ENCODE results near the gene PGC. TPM values are rescaled to one million over a fixed set of nuclear protein-coding genes. Genes with fewer than 3 reads are reported as not detected.

Gene PGC
- total RNA-seq, 1 experiment from 2014 or later, result not detected

DNA sequence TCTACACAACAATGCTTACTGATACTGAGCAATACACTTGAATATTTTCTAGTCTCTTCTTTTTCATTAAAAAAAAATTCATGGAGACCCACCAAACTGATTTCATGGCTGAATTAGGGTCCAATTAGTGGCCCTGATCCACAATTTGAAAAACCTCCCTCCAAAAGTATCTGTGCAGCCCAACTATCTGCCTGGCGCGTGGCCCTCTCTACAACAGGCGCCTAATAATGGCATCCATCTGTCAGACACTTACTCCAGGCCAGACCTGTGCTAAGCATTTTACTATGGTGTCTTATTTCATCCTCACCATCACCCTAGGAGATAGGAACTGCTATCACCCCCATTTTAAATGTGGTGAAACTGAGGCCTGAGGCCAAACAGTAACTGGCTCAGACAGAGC lies 25.8 kb downstream of the PGC start:
- Histone ChIP-seq H3K4me3 (ENCODE audit: insufficient read depth, low read depth, low read length) (no peak overlapping the region), H3K27me3 (ENCODE audit: control insufficient read depth, insufficient read depth, low read length) (no peaks in the 10 kb centered on the region; the same call in 1 of the 2 replicates), H3K36me3 (replicated peaks; ENCODE audit: control insufficient read depth, insufficient read depth, low read length) (no peaks in the 10 kb centered on the region)
- no peak for DNase-seq

DNA sequence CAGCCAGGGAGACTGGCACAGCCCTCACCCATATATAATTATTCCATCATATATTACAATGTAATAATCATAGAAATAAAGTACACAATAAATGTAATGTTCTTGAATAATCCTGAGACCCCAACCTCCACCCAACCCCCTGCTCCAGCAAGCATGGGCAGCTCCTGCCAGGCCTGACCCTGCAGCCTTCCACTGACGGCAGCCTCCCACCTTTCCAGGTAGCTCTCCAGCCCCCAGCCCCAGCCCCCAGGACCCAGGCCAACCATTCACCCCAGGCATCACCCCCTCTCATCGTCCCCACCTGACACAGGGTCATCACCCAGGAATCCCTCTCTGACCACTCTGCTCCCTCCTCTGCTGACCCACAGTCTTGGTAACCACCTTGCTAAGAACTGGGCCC lies 26.4 kb downstream of the PGC start:
- Histone ChIP-seq H3K36me3 (replicated peaks; ENCODE audit: control insufficient read depth, insufficient read depth, low read length) (no peaks in the 10 kb centered on the region), H3K27me3 (ENCODE audit: control insufficient read depth, insufficient read depth, low read length) (no peaks in the 10 kb centered on the region; the same call in 1 of the 2 replicates), H3K4me3 (ENCODE audit: insufficient read depth, low read depth, low read length) (no peak overlapping the region)
- no peak for DNase-seq

DNA sequence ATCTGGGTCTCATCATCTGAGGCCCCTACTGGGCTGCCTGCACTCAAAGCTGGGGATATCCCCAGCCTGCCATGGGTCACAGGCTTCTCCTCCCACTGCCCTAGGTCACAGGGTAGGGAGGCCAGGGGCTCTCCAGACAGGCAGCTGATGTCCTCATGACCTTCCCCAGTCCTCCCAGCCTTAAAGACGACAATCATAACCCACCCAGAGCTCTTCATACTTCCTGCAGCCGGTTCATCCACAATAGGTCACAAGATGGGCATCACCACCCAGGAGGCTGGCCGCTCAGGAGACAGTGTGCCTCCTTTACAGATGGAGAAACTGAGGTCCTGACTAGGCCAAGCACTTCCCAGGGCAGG lies 27.0 kb downstream of the PGC start:
- H3K27me3 ChIP-seq (ENCODE audit: control insufficient read depth, insufficient read depth, low read length), result no peaks in the 10 kb centered on the region; the same call in 1 of the 2 replicates
- no peak overlapping the region for H3K4me3 ChIP-seq (ENCODE audit: insufficient read depth, low read depth, low read length)
- no peaks in the 10 kb centered on the region for H3K36me3 ChIP-seq (replicated peaks; ENCODE audit: control insufficient read depth, insufficient read depth, low read length)
- no peak for DNase-seq

DNA sequence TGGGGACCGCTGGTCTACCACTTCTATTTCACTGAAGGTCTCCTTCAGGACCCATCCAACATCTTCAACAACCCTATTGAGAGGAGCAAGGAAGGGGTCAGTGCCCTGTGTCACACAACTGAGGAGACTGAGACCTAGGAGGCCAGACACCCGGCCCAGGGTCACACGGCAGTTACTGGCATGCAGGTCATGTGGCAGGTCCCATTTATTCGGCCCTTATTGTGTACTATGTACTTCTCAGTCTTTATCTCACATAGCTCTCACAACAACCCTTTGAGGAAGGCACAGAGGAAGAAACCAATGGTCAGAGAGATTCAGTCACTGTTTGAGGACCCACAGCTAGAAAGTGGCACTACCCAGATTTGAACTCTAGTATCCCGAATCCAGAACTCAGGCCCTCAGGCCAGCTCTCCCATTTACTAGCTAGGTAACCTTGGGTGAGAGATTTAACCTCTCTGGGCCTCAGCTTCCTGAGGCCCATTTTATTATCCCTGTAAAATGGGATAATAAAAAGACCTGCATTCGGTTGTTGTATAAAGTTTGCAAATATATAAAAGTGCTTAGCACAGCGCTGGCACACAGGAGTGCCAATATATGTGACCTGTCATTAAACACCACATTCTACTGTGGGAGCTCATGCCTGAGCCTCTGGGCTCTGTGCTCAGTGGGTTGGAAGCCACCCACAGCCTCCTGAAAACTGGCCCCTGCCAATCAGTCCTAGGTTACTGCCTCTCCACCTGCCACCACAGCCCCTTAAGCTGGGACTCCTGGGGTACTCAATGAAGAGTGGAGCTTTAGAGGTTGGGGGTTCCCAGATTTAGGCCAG lies 27.5 kb downstream of the PGC start:
- no peaks in the 10 kb centered on the region for H3K36me3 ChIP-seq (replicated peaks; ENCODE audit: control insufficient read depth, insufficient read depth, low read length)
- no peak for DNase-seq
- H3K27me3 ChIP-seq (ENCODE audit: control insufficient read depth, insufficient read depth, low read length), result no peaks in the 10 kb centered on the region; the same call in 1 of the 2 replicates
- no peak overlapping the region for H3K4me3 ChIP-seq (ENCODE audit: insufficient read depth, low read depth, low read length)

DNA sequence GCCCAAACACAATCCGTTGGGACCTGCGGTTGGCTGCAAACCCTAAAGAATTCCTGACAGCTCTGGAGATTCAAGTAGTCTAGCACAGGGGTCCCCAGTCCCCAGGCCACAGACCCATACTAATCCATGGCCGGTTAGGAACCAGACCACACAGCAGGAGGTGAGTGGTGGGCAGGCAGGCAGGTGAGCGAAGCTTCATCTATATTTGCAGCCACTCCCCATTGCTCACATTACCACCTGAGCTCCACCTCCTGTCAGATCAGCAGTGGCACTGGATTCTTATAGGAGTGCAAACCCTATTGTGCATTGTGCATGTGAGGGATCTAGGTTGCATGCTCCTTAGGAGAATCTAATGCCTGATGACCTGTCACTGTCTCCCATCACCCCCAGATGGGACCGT lies 28.4 kb downstream of the PGC start:
- no peaks in the 10 kb centered on the region for H3K36me3 ChIP-seq (replicated peaks; ENCODE audit: control insufficient read depth, insufficient read depth, low read length)
- H3K27me3 ChIP-seq (ENCODE audit: control insufficient read depth, insufficient read depth, low read length), result no peaks in the 10 kb centered on the region; the same call in 1 of the 2 replicates
- DNase-seq, result no peak
- H3K4me3 ChIP-seq (ENCODE audit: insufficient read depth, low read depth, low read length), result no peak overlapping the region

DNA sequence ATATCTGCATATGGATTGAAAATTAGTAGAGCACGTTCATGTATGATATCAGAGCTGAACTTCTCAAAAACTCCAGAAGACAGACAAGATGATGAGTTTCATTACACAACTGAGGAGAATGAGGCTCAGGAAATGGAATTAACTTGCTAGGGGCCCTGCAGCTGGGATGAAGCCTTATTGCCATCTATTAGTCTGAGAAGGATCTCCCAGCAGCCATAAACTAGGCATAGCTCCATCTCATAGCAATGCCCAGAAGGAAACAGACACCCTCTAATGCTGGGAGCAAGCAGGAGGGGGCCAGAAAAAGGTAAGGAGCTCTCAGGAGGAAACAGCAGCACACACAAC lies 29.8 kb downstream of the PGC start:
- H3K36me3 ChIP-seq (replicated peaks; ENCODE audit: control insufficient read depth, insufficient read depth, low read length), result no peaks in the 10 kb centered on the region
- no peak for DNase-seq
- no peaks in the 10 kb centered on the region for H3K27me3 ChIP-seq (ENCODE audit: control insufficient read depth, insufficient read depth, low read length)
- H3K4me3 ChIP-seq (ENCODE audit: insufficient read depth, low read depth, low read length), result no peak overlapping the region

DNA sequence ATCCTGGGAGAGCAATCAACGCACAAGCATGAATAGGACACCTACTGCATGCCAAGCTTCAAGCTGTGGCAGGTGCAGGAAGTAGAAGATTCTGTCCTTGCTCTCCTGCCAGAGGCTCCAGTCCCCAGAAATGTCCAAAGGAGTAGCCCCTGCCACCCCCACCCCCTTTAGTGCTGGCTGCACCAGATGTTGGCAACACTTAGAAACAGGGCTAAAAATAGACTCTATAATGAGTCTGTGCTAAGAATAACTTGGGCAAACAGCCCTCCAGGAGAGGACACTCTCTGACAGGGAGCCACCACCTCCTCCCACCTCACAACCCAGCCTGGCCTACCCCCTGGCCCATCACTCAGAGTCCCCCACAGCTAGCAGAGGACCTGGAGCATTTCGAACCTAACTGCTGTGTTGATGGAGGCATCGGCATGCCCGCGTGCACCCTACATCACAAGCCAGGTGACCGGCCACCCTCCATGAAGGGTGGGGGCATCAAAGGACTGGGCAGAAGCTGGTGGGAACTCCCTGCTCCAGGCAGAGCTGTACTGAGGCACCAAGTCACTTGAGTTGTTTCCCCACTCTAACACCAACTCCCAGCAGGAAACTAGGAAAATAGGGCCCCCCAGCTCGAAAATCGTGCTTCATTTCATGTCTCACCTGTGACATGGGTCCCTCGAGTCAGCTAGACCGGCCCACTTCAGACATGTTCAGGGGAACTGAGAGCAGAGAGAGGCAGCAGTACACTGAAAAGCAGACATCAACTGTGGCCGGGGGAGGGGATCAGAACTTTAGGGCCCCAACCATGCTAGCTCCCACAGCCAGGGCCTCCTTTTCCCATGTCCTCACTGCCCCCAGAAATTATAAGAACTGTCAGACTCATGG lies 30.4 kb downstream of the PGC start:
- Histone ChIP-seq H3K4me3 (ENCODE audit: insufficient read depth, low read depth, low read length) (no peak overlapping the region), H3K27me3 (ENCODE audit: control insufficient read depth, insufficient read depth, low read length) (no peaks in the 10 kb centered on the region), H3K36me3 (replicated peaks; ENCODE audit: control insufficient read depth, insufficient read depth, low read length) (no peaks in the 10 kb centered on the region)
- DNase-seq, result no peak

DNA sequence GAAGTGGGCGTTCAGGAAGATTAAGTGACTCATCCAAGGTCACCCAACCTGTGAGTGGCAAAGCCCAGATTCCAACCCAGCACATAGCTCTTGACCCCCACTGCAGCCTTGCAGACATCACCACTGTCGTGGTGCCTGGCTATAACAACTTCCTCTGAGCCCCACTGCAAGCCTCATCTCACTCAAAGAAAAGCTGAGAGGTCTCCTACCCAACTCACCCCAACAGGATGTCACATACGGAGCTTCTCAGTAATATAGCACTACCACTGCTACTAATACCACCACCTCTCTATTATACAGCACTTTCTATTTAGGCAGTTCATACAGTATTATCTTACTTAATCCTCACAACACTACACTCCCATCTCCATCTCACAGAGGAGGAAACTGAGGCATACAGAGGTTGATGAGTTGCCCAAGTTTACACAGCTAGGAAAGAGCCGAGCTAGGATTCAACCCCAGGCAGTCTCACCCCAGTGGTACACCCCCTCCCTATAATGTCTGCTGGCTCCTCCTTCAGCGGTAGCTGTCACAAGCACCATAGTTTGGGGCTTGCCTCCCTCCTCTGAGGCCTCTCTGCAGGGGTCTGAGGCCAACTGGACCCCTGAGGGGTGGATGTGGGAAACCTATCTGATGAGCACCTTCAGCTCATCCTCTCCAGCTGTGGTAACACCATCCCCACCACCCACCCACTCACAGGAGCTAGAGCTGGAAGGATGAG lies 31.2 kb downstream of the PGC start:
- Histone ChIP-seq H3K4me3 (ENCODE audit: insufficient read depth, low read depth, low read length) (no peak overlapping the region), H3K36me3 (replicated peaks; ENCODE audit: control insufficient read depth, insufficient read depth, low read length) (no peaks in the 10 kb centered on the region), H3K27me3 (ENCODE audit: control insufficient read depth, insufficient read depth, low read length) (no peaks in the 10 kb centered on the region)
- no peak for DNase-seq

DNA sequence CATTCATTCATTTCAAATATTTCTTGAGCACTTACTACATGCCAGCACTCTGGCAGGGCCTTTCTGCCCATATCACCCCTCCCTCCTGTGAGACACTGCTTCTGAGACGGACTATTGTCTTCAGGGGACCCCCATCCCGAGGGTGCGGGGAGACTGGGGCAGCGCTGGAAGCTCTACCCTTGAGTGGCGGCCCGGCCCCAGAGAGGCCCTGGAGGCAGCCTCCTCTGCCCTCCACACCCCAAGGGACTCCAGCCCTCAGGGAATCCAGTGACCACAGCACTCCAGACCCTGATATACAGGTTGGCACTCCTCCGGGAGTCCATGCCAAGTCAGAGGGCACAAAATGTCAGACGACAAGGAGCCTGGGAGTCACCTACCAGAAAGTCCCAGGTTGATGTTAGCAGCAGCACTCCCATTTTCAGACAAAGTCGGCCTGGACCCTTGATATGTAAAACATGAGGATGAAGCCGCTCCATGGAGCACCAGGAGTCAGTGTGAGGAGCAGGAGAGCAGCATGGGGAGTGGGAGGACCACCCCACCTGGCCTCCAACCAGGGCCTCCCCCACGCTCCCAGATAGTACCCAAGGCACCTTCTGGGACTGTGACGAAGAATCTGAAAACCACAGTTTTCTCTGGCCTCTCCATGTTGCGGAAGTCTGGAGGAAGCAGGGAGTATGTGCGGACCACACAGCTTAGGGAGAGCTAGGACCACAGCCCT lies 32.5 kb downstream of the PGC start:
- DNase-seq, result no peak
- Histone ChIP-seq H3K27me3 (ENCODE audit: control insufficient read depth, insufficient read depth, low read length) (no peaks in the 10 kb centered on the region), H3K36me3 (replicated peaks; ENCODE audit: control insufficient read depth, insufficient read depth, low read length) (no peaks in the 10 kb centered on the region), H3K4me3 (ENCODE audit: insufficient read depth, low read depth, low read length) (no peak overlapping the region)

DNA sequence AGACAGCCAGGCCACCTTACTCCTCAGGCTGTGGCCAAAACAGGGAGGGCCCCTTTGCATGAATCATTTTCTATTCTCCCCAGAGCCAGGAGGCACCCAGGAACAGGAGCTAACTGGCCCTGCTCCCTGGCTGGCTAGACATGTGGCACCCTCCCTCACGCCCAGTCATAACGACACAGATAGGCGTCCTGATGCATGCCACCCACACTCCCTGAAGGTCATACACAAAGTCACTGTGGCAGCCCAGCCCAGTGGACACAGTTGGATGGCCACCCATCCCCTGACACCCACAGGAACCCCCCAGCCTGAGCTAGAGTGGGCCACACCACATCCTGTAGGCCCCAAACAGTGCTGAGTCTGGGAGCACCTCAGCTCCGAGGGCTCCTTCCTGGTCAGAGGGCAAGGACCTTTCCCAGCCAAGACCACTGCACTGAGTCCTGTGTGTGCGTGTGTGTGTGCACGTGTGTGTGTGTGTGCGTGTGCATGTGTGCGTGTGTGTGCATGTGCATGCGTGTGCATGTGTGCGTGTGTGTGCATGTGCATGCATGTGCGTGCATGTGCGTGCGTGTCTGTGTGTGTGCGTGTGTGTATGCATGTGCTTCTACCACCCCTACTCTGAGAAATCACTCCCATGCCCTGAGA lies 33.4 kb downstream of the PGC start:
- DNase-seq, result no peak
- Histone ChIP-seq H3K27me3 (ENCODE audit: control insufficient read depth, insufficient read depth, low read length) (no peaks in the 10 kb centered on the region), H3K36me3 (replicated peaks; ENCODE audit: control insufficient read depth, insufficient read depth, low read length) (no peaks in the 10 kb centered on the region), H3K4me3 (ENCODE audit: insufficient read depth, low read depth, low read length) (no peak overlapping the region)

DNA sequence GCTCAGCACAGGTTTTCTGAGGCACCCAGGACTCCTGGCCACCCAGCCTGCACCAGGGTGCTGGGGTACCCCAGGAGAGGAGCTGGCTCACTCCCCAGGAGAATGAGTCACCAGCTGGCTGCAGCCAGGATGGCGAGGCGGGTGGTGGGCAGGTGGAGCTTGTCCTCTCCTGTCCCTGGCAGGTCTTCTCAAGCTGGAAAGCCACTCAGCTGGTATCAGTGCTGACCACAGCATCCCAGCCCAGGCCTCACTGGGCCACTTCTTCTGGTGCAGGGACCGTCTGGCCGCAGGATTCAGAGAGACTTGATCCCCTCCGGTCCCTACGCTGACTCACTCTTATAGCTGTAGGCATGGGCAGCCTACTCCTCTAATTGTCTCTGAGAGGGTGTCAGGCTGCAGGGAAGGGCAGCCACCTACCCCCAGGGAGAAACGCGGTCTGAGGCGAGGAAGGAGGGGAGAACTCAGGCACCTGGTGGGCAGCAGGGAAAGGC lies 34.0 kb downstream of the PGC start:
- Histone ChIP-seq H3K4me3 (ENCODE audit: insufficient read depth, low read depth, low read length) (no peak overlapping the region), H3K36me3 (replicated peaks; ENCODE audit: control insufficient read depth, insufficient read depth, low read length) (no peaks in the 10 kb centered on the region), H3K27me3 (ENCODE audit: control insufficient read depth, insufficient read depth, low read length) (no peaks in the 10 kb centered on the region)
- no peak for DNase-seq

DNA sequence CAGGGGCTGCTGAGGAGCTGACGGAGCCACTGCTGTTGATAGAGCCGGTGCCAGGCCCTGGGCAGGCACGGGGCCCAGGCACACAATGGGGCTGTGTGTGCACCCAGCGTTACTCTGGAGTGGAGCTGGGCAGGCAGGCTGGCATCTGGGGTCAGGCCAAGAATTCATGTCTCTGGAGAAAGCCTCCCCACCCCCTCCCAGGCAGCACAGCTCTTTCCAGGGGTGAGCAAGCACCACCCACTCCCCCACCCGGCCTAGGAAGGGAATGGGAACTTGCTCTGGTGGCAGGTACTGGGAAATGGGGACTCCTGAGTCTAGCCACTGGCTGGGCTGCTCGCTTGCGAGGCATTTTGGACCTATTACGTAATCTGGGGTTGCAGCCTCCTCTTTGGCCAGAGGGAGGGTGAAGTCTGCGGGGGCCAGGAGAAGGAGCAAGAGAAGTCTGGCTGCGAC lies 34.5 kb downstream of the PGC start:
- DNase-seq, result peak; percentile 56
- H3K4me3 ChIP-seq (ENCODE audit: insufficient read depth, low read depth, low read length), result no peak overlapping the region
- H3K27me3 ChIP-seq (ENCODE audit: control insufficient read depth, insufficient read depth, low read length), result no peaks in the 10 kb centered on the region
- no peaks in the 10 kb centered on the region for H3K36me3 ChIP-seq (replicated peaks; ENCODE audit: control insufficient read depth, insufficient read depth, low read length)

DNA sequence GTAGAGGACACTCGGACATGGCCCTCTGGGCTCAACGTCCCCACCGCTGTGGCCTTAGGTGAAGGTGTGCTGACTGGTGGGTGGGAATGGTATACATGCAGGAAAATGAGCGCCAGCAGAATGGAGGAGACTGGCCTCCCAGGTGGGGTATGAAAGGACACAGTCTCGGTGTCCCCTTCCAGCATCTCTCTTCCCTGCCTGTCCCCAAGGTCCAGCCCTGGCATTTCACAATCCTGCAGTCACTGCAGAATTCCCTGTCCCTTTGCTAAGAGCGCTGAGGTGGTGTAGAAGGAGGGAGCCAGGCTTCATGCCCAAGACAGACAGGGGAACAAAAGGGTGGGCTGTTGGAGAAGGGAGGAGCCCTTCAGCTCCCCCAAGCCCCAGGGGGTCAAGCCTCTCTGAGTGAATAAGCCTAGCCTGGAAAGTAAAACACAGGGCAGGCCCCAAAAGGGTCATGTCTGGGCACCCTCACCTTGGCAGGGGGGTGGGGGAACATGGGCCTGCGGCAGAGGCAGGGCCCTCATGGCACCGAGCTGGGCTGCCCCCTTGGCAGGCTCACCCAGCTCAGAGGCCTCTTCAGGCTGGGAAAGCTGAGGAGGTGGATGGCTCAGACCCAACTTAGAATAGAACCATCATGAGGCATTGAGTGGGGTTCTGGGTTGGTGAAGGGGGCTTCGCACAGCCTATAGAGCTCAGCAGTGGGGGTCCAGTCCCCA lies 35.7 kb downstream of the PGC start:
- no peak for DNase-seq
- no peaks in the 10 kb centered on the region for H3K36me3 ChIP-seq (replicated peaks; ENCODE audit: control insufficient read depth, insufficient read depth, low read length)
- no peak overlapping the region for H3K4me3 ChIP-seq (ENCODE audit: insufficient read depth, low read depth, low read length)
- no peaks in the 10 kb centered on the region for H3K27me3 ChIP-seq (ENCODE audit: control insufficient read depth, insufficient read depth, low read length)
